Measurements from ENCODE around the gene TIFAB.
"Not testable (repeated sequence)": the region's sequence is repeated elsewhere in the genome, so short reads cannot be mapped to it uniquely, and the experiment has no call there.

The TIFAB gene

GRCh38 chr5:135452321-135453030 is at the start of gene TIFAB:
TSS of gene TIFAB (minus strand) at chr5:135452351. CDS start at chr5:135449939, 2,412 bp downstream.
- DNase-seq, result no peak

- no peak for DNase-seq
Observed at GRCh38 chr5:135498637-135498995, 46.5 kb upstream of the TIFAB start.

GRCh38 chr5:135497971-135498636 is 46.0 kb upstream of the TIFAB start:
- DNase-seq, result no peak

GRCh38 chr5:135495531-135495930 is 43.4 kb upstream of the TIFAB start:
- not testable (repeated sequence) for DNase-seq

- DNase-seq, result no peak
Observed at GRCh38 chr5:135494196-135494595, 42.0 kb upstream of the TIFAB start.

- no peak for DNase-seq
Observed at GRCh38 chr5:135493406-135494180, 41.4 kb upstream of the TIFAB start.

- no peak for DNase-seq
Observed at GRCh38 chr5:135492319-135492626, 40.1 kb upstream of the TIFAB start.

- no peak for DNase-seq
Observed at GRCh38 chr5:135491552-135492318, 39.6 kb upstream of the TIFAB start.

- no peak for DNase-seq
Observed at GRCh38 chr5:135491038-135491551, 38.9 kb upstream of the TIFAB start.

GRCh38 chr5:135490245-135491037 is 38.3 kb upstream of the TIFAB start:
- no peak for DNase-seq

GRCh38 chr5:135489466-135490244 is 37.5 kb upstream of the TIFAB start:
- no peak for DNase-seq

- no peak for DNase-seq
Observed at GRCh38 chr5:135488727-135489465, 36.7 kb upstream of the TIFAB start.

- no peak for DNase-seq
Observed at GRCh38 chr5:135487839-135488514, 35.8 kb upstream of the TIFAB start.

- DNase-seq, result no peak
Observed at GRCh38 chr5:135487037-135487395, 34.9 kb upstream of the TIFAB start.

GRCh38 chr5:135486131-135487036 is 34.2 kb upstream of the TIFAB start:
- no peak for DNase-seq

GRCh38 chr5:135484674-135485086 is 32.5 kb upstream of the TIFAB start:
- no peak for DNase-seq

- DNase-seq, result no peak
Observed at GRCh38 chr5:135483254-135483653, 31.1 kb upstream of the TIFAB start.

- DNase-seq, result no peak
Observed at GRCh38 chr5:135482381-135482933, 30.3 kb upstream of the TIFAB start.

GRCh38 chr5:135481909-135482311 is 29.8 kb upstream of the TIFAB start:
- DNase-seq, result no peak
